Activated CD8-positive, alpha-beta T cell treated with anti-CD3 and anti-CD28 coated beads, Interleukin-2, amount 10 ng/mL, durations not matched to agents 7 days and 5 days (primary cell): Measurements from ENCODE around the gene GJC2. TPM values are rescaled to one million over a fixed set of nuclear protein-coding genes. Genes with fewer than 3 reads are reported as not detected.

ENCODE experiments used
- ATAC-seq: fragments of 150-1000 bp; cut with Tn5 transposase; one replicate; pipeline ENCODE4 v1.10.0; 2021; ENCODE audit warnings: moderate library complexity
- CTCF ChIA-PET: fragments of 350-600 bp; sonication (Branson Sonifier 250); formaldehyde crosslinking; loops from one replicate; lab custom pipeline; 2021; ENCODE audit warnings: antibody characterized with exemption; lab: Charles Lee
- POLR2A ChIA-PET: fragments of 350-600 bp; sonication (Branson Sonifier 250); formaldehyde crosslinking; loops from one replicate; lab custom pipeline; 2021; ENCODE audit warnings: antibody characterized with exemption; lab: Charles Lee
- DNase-seq: peaks from one replicate; pipeline ENCODE4 v3.0.0-alpha.2; 2020
- H3K27ac Mint-ChIP-seq: one replicate; pipeline ENCODE4 v1.8.0; 2021; ENCODE audit warnings: mild to moderate bottlenecking, mixed read lengths
- H3K27me3 Mint-ChIP-seq: one replicate; pipeline ENCODE4 v1.8.0; 2021; ENCODE audit warnings: low read depth, mixed read lengths
- H3K36me3 Mint-ChIP-seq: one replicate; pipeline ENCODE4 v1.8.0; 2021; ENCODE audit warnings: low read depth, mixed read lengths
- H3K4me1 Mint-ChIP-seq: one replicate; pipeline ENCODE4 v1.8.0; 2021; ENCODE audit warnings: low read depth, mixed read lengths
- H3K4me3 Mint-ChIP-seq: one replicate; pipeline ENCODE4 v1.8.0; 2021; ENCODE audit warnings: mild to moderate bottlenecking, mixed read lengths
- H3K9me3 Mint-ChIP-seq: one replicate; pipeline ENCODE4 v1.8.0; 2022; ENCODE audit warnings: mixed read lengths; ENCODE audit not compliant: insufficient read depth
- total RNA-seq, 2 experiments: library from RNA; stranded (reverse); gene quantifications; one replicate each; pipeline ENCODE4 v1.2.3, GENCODE V29; 2021

GJC2 gene
- total RNA-seq, 2 experiments from 2014 or later: 4.1 to 4.4 TPM

GRCh38 chr1:228160201-228160761 lies 10.6 kb downstream of the GJC2 start:
- H3K9me3 Mint-ChIP-seq: no peaks in the 10 kb centered on the region
- no peak overlapping the region for H3K4me3 Mint-ChIP-seq
- no peaks in the 10 kb centered on the region for H3K36me3 Mint-ChIP-seq
- ATAC-seq: no peak
- no peaks in the 10 kb centered on the region for H3K27me3 Mint-ChIP-seq
- peaks cover 55% of the 10 kb centered on the region for H3K4me1 Mint-ChIP-seq
- no peak for DNase-seq
- ChIA-PET POLR2A (interaction anchor here (0.7 to 5.3 kb wide), 2 partner anchors 19 to 341 kb away, joined by 5 to 38 read pairs; partner anchors contain the start of gene GUK1), CTCF (interaction anchor here (0.9 kb wide), 1 partner anchor 29 kb away, joined by 3 read pairs; no protein-coding TSS in a partner anchor)
- no peak overlapping the region for H3K27ac Mint-ChIP-seq

GRCh38 chr1:228161362-228161761 lies 11.6 kb downstream of the GJC2 start:
- Mint-ChIP-seq H3K36me3 (no peaks in the 10 kb centered on the region), H3K9me3 (no peaks in the 10 kb centered on the region), H3K27ac (peak overlapping the region; percentile 69), H3K4me1 (peaks cover 45% of the 10 kb centered on the region), H3K27me3 (no peaks in the 10 kb centered on the region), H3K4me3 (no peak overlapping the region)
- DNase-seq (no peak), ATAC-seq (no peak)
- POLR2A ChIA-PET: interaction anchor here (1.0 kb wide), 1 partner anchor 21 kb away, joined by 3 read pairs; no protein-coding TSS in a partner anchor
- CTCF ChIA-PET: interaction anchor here (0.9 kb wide), 1 partner anchor 30 kb away, joined by 3 read pairs; no protein-coding TSS in a partner anchor

DNA sequence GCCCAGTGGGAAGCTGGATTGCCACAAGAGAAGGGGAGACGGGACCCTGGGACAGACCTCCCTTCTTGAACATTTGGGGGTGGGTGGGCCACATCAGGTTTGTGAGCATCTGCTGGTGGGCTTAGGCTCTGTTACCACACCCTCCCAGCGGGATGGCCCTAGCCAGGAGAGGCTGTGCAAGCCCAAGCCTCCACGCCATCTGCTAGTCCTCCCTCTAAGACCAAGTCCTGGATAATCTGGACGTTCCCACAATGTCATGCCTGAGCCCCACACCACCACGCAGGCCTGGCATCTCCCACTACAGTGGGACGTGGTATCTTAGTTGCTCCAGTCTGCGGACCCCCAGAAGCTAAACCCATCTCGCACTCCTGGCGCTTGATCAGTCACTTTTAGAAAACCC lies 12.1 kb downstream of the GJC2 start:
- Mint-ChIP-seq H3K9me3 (no peaks in the 10 kb centered on the region), H3K27ac (peak overlapping the region; percentile 69), H3K36me3 (no peaks in the 10 kb centered on the region), H3K27me3 (no peaks in the 10 kb centered on the region), H3K4me1 (peaks cover 45% of the 10 kb centered on the region), H3K4me3 (no peak overlapping the region)
- ATAC-seq (no peak), DNase-seq (no peak)
- CTCF ChIA-PET: no interaction called here
- POLR2A ChIA-PET: interaction anchor here (1.0 kb wide), 1 partner anchor 21 kb away, joined by 3 read pairs; no protein-coding TSS in a partner anchor

- POLR2A ChIA-PET: interaction anchor here (1.0 kb wide), 1 partner anchor 22 kb away, joined by 3 read pairs; no protein-coding TSS in a partner anchor
- Mint-ChIP-seq H3K4me1 (peaks cover 42% of the 10 kb centered on the region), H3K27ac (peak overlapping the region; percentile 69), H3K9me3 (no peaks in the 10 kb centered on the region), H3K27me3 (no peaks in the 10 kb centered on the region), H3K36me3 (no peaks in the 10 kb centered on the region), H3K4me3 (no peak overlapping the region)
- DNase-seq (no peak), ATAC-seq (no peak)
- CTCF ChIA-PET: no interaction called here
Measured at GRCh38 chr1:228162286-228163006, 12.7 kb downstream of the GJC2 start.

DNA sequence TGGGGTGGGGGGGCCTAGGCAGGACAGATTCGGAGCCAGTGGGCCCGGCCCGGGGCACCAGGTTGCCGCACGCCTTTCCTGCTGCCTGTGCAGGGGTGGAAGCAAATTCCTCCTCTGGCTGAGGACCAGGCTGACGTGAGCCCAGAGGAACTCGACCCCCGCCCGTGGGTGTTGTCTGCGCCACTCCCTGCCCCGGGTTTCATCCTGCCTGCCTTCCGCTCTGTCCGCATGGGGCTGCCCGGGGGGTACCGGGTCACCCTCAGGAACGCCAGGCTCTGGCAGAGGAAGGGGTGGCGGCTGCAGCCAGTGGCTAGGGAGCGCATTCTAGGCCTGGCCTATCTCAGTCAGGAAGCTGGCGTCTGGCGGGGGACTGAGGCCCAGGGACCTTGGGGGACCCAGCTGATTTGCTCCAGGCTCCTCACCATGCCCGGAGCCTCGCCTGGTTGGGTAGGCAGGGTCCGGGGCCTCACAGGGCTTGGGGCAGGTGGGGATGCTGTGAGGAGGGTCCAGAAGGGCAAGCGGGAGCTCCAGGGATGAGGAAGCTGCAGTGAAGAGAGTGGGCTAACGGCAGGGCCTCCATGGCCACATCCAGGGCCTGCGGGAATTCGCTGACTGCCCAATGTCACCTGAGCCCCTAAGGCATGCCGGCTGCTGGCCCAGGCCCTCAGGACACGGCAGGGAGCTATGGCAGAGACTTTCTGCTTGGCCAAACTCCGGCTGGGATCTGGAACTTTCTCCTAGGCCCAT lies 13.4 kb downstream of the GJC2 start:
- peaks cover 43% of the 10 kb centered on the region for H3K4me1 Mint-ChIP-seq
- ATAC-seq: no peak
- H3K27me3 Mint-ChIP-seq: no peaks in the 10 kb centered on the region
- no peak overlapping the region for H3K4me3 Mint-ChIP-seq
- H3K9me3 Mint-ChIP-seq: no peaks in the 10 kb centered on the region
- DNase-seq: no peak
- ChIA-PET CTCF (interaction anchor here (2.7 kb wide), 1 partner anchor 33 kb away, joined by 9 read pairs; no protein-coding TSS in a partner anchor), POLR2A (no interaction called here)
- H3K27ac Mint-ChIP-seq: peak overlapping the region; percentile 94
- no peaks in the 10 kb centered on the region for H3K36me3 Mint-ChIP-seq

- Mint-ChIP-seq H3K27me3 (no peaks in the 10 kb centered on the region), H3K4me1 (peaks cover 43% of the 10 kb centered on the region), H3K9me3 (no peaks in the 10 kb centered on the region), H3K36me3 (no peaks in the 10 kb centered on the region), H3K27ac (peak overlapping the region; percentile 94), H3K4me3 (peak overlapping the region; percentile 63)
- DNase-seq: no peak
- no peak for ATAC-seq
- ChIA-PET CTCF (interaction anchor here (1.3 to 2.7 kb wide), 2 partner anchors 33 to 240 kb away, joined by 4 to 9 read pairs; no protein-coding TSS in a partner anchor), POLR2A (interaction anchor here (1.6 to 3.7 kb wide), 3 partner anchors 21 to 81 kb away, joined by 6 to 36 read pairs (median 23); partner anchors contain the start of genes ARF1 and GUK1)
Measured at GRCh38 chr1:228163776-228164519, 14.2 kb downstream of the GJC2 start.

DNA sequence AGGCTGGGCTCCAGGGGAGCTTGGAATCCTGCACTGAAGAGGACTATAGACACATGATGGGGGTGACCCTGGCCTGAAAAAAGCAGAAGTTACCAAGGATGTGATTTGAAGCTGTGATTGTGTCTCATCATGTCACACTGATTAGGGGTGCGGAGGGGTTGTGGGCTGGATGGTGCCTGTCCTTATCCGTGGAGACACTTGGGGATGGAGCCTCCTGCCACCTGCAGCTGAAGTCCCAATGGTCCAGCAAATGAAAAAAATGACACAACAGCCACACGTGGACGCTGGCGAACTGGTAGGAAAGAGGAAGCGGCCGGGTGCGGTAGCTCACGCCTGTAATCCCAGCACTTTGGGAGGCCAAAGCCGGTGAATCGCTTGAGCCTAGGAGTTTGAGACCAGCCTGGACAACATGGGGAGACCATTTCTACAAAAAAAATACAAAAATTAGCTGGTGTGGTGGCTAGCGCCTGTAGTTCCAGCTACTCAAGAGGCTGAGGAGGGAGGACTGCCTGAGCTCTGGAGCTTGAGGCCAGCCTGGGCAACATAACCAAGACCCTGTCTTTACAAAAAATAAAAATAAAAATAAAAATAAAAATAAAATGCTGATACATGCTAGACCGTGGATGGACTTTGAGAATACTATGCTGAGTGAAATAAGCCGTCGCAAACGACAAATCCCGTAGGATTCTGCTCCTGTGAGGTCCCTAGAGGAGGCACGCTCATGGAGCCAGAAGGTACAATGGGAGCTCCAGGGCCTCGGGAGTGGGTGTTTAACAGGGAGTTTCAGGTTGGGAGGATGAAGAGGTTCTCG lies 15.0 kb downstream of the GJC2 start:
- Mint-ChIP-seq H3K27ac (peak overlapping the region; percentile 94), H3K27me3 (no peaks in the 10 kb centered on the region), H3K4me1 (peaks cover 43% of the 10 kb centered on the region), H3K36me3 (no peaks in the 10 kb centered on the region), H3K9me3 (no peaks in the 10 kb centered on the region), H3K4me3 (peak overlapping the region; percentile 78)
- POLR2A ChIA-PET: interaction anchor here (0.6 to 3.7 kb wide), 12 partner anchors 11 to 1482 kb away, joined by 3 to 36 read pairs (median 3); partner anchors contain the start of genes ARF1 and GUK1
- CTCF ChIA-PET: interaction anchor here (0.6 to 2.7 kb wide), 16 partner anchors 8 to 1909 kb away, joined by 3 to 9 read pairs (median 4); no protein-coding TSS in a partner anchor
- DNase-seq (no peak), ATAC-seq (no peak)

DNA sequence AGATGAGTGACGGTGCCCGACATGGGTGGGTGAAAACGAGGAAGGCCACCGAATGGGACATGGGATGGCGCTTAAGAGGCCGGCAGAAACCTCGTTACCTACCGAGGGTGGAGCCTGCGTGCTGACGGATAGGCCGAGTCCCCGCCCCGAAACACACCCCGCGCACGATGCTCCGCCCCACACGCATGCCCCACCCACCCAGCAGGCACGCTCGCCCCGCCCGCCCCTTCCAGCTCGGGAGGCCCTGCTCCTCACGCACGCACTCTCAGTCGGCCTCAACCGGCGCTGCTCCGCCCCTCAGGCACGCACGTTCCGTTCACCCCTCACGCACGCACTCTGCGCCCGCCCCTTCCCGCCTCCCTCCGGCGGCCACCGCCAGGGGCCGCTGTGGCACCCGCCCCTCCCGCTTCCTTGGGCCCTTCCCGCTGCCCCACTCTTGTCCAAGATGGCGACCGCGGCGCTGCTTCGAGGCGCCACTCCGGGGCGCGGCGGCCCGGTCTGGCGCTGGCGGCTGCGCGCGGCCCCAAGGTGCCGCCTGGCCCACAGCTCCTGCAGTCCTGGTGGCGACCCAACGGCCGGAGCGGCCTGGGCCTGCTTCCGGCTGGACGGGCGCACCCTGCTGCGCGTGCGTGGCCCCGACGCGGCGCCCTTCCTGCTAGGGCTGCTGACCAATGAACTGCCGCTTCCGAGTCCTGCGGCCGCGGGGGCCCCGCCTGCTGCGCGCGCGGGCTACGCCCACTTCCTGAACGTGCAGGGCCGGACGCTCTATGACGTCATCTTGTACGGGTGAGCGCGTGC lies 15.8 kb downstream of the GJC2 start, which contains the start of gene IBA57:
IBA57 (plus strand) TSS at position 433 of the 798 bp plus-strand sequence; CDS start at position 446, 13 bp downstream.
- Mint-ChIP-seq H3K9me3 (no peaks in the 10 kb centered on the region), H3K27me3 (no peaks in the 10 kb centered on the region), H3K4me1 (peaks cover 43% of the 10 kb centered on the region), H3K27ac (peak within 1 kb of the TSS; percentile 94), H3K4me3 (peak within 1 kb of the TSS; percentile 78), H3K36me3 (no peaks in the 10 kb centered on the region)
- ChIA-PET CTCF (interaction anchor here (0.6 to 3.4 kb wide), 32 partner anchors 9 to 1910 kb away, joined by 3 to 48 read pairs (median 4); partner anchors contain the start of gene GUK1), POLR2A (interaction anchor here (0.5 to 3.7 kb wide), 15 partner anchors 9 to 1483 kb away, joined by 3 to 36 read pairs (median 3); partner anchors contain the start of genes ARF1 and GUK1)
- peak; percentile 87 for ATAC-seq
- DNase-seq: peak; percentile 100

GRCh38 chr1:228166170-228166936 lies 16.6 kb downstream of the GJC2 start:
- peaks cover 41% of the 10 kb centered on the region for H3K4me1 Mint-ChIP-seq
- H3K4me3 Mint-ChIP-seq: peak overlapping the region; percentile 74
- ChIA-PET POLR2A (interaction anchor here (0.5 to 3.7 kb wide), 9 partner anchors 9 to 1478 kb away, joined by 3 to 36 read pairs (median 3); partner anchors contain the start of genes ARF1 and GUK1), CTCF (interaction anchor here (0.7 to 3.4 kb wide), 29 partner anchors 9 to 404 kb away, joined by 3 to 48 read pairs (median 4); partner anchors contain the start of gene GUK1)
- no peaks in the 10 kb centered on the region for H3K36me3 Mint-ChIP-seq
- peak; percentile 78 for ATAC-seq
- peak overlapping the region; percentile 92 for H3K27ac Mint-ChIP-seq
- peak; percentile 69 for DNase-seq
- no peaks in the 10 kb centered on the region for H3K9me3 Mint-ChIP-seq
- H3K27me3 Mint-ChIP-seq: no peaks in the 10 kb centered on the region
